Activated T-cell treated with anti-CD3 and anti-CD28 coated beads, Interleukin-2, amount 50 U/mL, for 72 hours (primary cell): Measurements from ENCODE around the gene FAM110D. TPM values are rescaled to one million over a fixed set of nuclear protein-coding genes. Genes with fewer than 3 reads are reported as not detected.

ENCODE experiments used
- ATAC-seq, 2 donors: fragments of 150-1000 bp; cut with Tn5 transposase; replicated peaks in 1 of 2; 2 replicates each; pipeline ENCODE4 v1.10.0; 2021; ENCODE audit warnings: moderate library complexity in 2 of 2, mild to moderate bottlenecking in 1 of 2
- DNase-seq, 2 donors: peaks; one replicate each; pipeline ENCODE4 v3.0.0; 2021 to 2022; ENCODE audit warnings: mixed read lengths in 1 of 2
- H3K27ac Mint-ChIP-seq: one replicate; pipeline ENCODE4 v1.8.0; 2022; ENCODE audit warnings: mild to moderate bottlenecking, moderate library complexity, mixed read lengths
- H3K27me3 Mint-ChIP-seq: one replicate; pipeline ENCODE4 v1.8.0; 2022; ENCODE audit warnings: low read depth, mixed read lengths
- H3K36me3 Mint-ChIP-seq, 2 donors: one replicate each; pipeline ENCODE4 v1.8.0; 2022; ENCODE audit warnings: mixed read lengths in 2 of 2, mild to moderate bottlenecking in 1 of 2; ENCODE audit not compliant: insufficient read depth in 2 of 2
- H3K4me1 Mint-ChIP-seq: one replicate; pipeline ENCODE4 v1.8.0; 2022; ENCODE audit warnings: low read depth, mixed read lengths
- H3K4me3 Mint-ChIP-seq, 2 donors: one replicate each; pipeline ENCODE4 v1.8.0; 2022; ENCODE audit warnings: mild to moderate bottlenecking in 2 of 2, mixed read lengths in 2 of 2, moderate library complexity in 2 of 2
- H3K9me3 Mint-ChIP-seq, 2 donors: one replicate each; pipeline ENCODE4 v1.8.0; 2022; ENCODE audit warnings: mixed read lengths in 2 of 2
- total RNA-seq, 2 donors: library from RNA; stranded (reverse); gene quantifications; one replicate each; pipeline ENCODE4 v1.2.3, GENCODE V29; 2022

The FAM110D gene
- total RNA-seq, 2 donors from 2014 or later = not detected

GRCh38 chr1:26197301-26197700, 38.4 kb downstream of the FAM110D start:
- Mint-ChIP-seq H3K4me1 (peaks cover 33% of the 10 kb centered on the region), H3K27ac (no peak overlapping the region), H3K27me3 (no peaks in the 10 kb centered on the region), H3K4me3 (no peak overlapping the region), H3K36me3 (no peaks in the 10 kb centered on the region), H3K9me3 (no peaks in the 10 kb centered on the region)
- no peak for DNase-seq
- ATAC-seq = no peak

- Mint-ChIP-seq H3K27me3 (no peaks in the 10 kb centered on the region), H3K4me3 (no peak overlapping the region), H3K36me3 (no peaks in the 10 kb centered on the region), H3K27ac (no peak overlapping the region), H3K4me1 (peaks cover 33% of the 10 kb centered on the region), H3K9me3 (no peaks in the 10 kb centered on the region)
- DNase-seq (no peak), ATAC-seq (no peak)
Observed at GRCh38 chr1:26197813-26198212, 38.9 kb downstream of the FAM110D start.

- H3K27me3 Mint-ChIP-seq = no peaks in the 10 kb centered on the region
- DNase-seq (no peak), ATAC-seq (no peak)
- H3K9me3 Mint-ChIP-seq = no peaks in the 10 kb centered on the region
- no peak overlapping the region for H3K27ac Mint-ChIP-seq
- peaks cover 32% of the 10 kb centered on the region for H3K4me1 Mint-ChIP-seq
- H3K4me3 Mint-ChIP-seq = no peak overlapping the region
- no peaks in the 10 kb centered on the region for H3K36me3 Mint-ChIP-seq
Observed at GRCh38 chr1:26200413-26200812, 41.5 kb downstream of the FAM110D start.

GRCh38 chr1:26203642-26204318, 44.9 kb downstream of the FAM110D start:
- ATAC-seq (no peak), DNase-seq (no peak)
- Mint-ChIP-seq H3K27me3 (no peaks in the 10 kb centered on the region), H3K36me3 (no peaks in the 10 kb centered on the region), H3K27ac (no peak overlapping the region), H3K9me3 (no peaks in the 10 kb centered on the region), H3K4me3 (no peak overlapping the region), H3K4me1 (peaks cover 32% of the 10 kb centered on the region)

DNA sequence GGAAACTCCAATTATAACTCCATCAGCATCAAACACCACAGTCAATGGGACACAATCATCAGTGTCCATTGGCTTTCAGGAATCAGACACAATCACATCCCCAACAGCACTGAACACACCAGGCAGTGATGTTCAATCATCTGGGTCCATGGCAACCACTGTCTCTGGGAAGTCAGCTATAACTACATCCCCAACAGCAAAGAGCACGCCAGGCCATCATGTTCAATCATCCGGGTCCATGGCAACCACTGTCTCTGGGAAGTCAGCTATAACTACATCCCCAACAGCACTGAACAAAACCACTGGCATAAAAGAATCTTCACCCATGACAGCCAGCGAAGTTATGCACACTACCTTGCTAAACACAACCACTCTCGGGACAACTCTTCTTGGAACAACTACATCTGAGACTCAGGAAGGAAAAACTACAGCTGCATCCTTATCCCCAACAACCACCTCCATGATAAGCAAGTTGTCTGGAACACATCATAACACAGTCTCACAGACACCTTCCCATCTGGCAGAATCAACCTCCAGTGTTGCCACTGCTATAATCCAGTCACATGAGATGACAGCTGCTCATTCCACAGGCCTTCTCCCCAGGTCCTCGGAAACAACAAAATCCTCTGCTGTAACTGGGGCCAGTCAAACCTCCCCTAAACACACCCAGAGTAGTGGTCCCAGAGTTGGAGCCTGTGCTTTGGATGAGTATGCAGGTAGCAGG, 51.4 kb downstream of the FAM110D start:
- no peaks in the 10 kb centered on the region for H3K36me3 Mint-ChIP-seq
- no peak for ATAC-seq
- no peaks in the 10 kb centered on the region for H3K27me3 Mint-ChIP-seq
- no peak overlapping the region for H3K4me3 Mint-ChIP-seq
- no peaks in the 10 kb centered on the region for H3K9me3 Mint-ChIP-seq
- H3K27ac Mint-ChIP-seq = no peak overlapping the region
- DNase-seq = no peak
- H3K4me1 Mint-ChIP-seq = no peaks in the 10 kb centered on the region

GRCh38 chr1:26212726-26213125, 53.8 kb downstream of the FAM110D start:
- Mint-ChIP-seq H3K27me3 (no peaks in the 10 kb centered on the region), H3K27ac (no peak overlapping the region), H3K9me3 (no peaks in the 10 kb centered on the region), H3K36me3 (no peaks in the 10 kb centered on the region), H3K4me1 (no peaks in the 10 kb centered on the region), H3K4me3 (no peak overlapping the region)
- ATAC-seq (no peak), DNase-seq (no peak)

GRCh38 chr1:26213335-26213905, 54.5 kb downstream of the FAM110D start:
- no peaks in the 10 kb centered on the region for H3K36me3 Mint-ChIP-seq
- no peaks in the 10 kb centered on the region for H3K9me3 Mint-ChIP-seq

More at GRCh38 chr1:26213335-26213905, 54.5 kb downstream of the FAM110D start:
- H3K27me3 Mint-ChIP-seq = no peaks in the 10 kb centered on the region
- H3K27ac Mint-ChIP-seq = no peak overlapping the region
- DNase-seq = no peak
- no peak for ATAC-seq
- H3K4me1 Mint-ChIP-seq = no peaks in the 10 kb centered on the region
- no peak overlapping the region for H3K4me3 Mint-ChIP-seq

Other genes starting within 250 kb of the FAM110D start
- gene PAFAH2, start 161.0 kb upstream of the FAM110D start, total RNA-seq = 10 to 100 TPM in 1 of 2 donors, 1 to 10 TPM in 1; 8.4 to 10.1 TPM
- not detected for gene EXTL1, start 137.3 kb upstream of the FAM110D start, total RNA-seq
- gene SLC30A2, start 113.0 kb upstream of the FAM110D start, total RNA-seq = not detected
- under 1 TPM in 1 of 2 donors, not detected in 1; 0.35 TPM for gene TRIM63, start 91.4 kb upstream of the FAM110D start, total RNA-seq
- gene PDIK1L, start 47.3 kb upstream of the FAM110D start, total RNA-seq = 10 to 100 TPM; 17.9 to 22.5 TPM
- not detected for gene C1orf232, start 9.9 kb downstream of the FAM110D start, total RNA-seq
- gene ZNF593, start 10.8 kb downstream of the FAM110D start, total RNA-seq = 10 to 100 TPM; 34.1 to 42.4 TPM
- not detected for gene ZNF593OS, start 12.8 kb downstream of the FAM110D start, total RNA-seq
- gene CNKSR1, start 18.4 kb downstream of the FAM110D start, total RNA-seq = 1 to 10 TPM; 1.1 to 5.0 TPM
- gene CATSPER4, start 31.5 kb downstream of the FAM110D start, total RNA-seq = under 1 TPM in 1 of 2 donors, not detected in 1; 0.19 TPM
- gene CEP85, start 75.1 kb downstream of the FAM110D start, total RNA-seq = 10 to 100 TPM; 30.8 to 34.6 TPM
- 100 to 1,000 TPM; 148 to 165 TPM for gene SH3BGRL3, start 121.0 kb downstream of the FAM110D start, total RNA-seq
- 10 to 100 TPM; 19.1 to 19.3 TPM for gene UBXN11, start 147.6 kb downstream of the FAM110D start, total RNA-seq
- gene CD52, start 158.9 kb downstream of the FAM110D start, total RNA-seq = 100 to 1,000 TPM; 213 to 245 TPM
- 1 to 10 TPM; 1.6 to 2.3 TPM for gene CRYBG2, start 195.1 kb downstream of the FAM110D start, total RNA-seq
- under 1 TPM in 1 of 2 donors, not detected in 1; 0.25 TPM for gene ZNF683, start 213.7 kb downstream of the FAM110D start, total RNA-seq